ENCODE data around the gene RXRA.

GRCh38 chr9:134345737-134346136 lies 19.5 kb downstream of the RXRA start:
- no peak for TF ChIP-seq CTCF (IDR thresholded peaks at IDR 0.05)
- TF ChIP-seq POLR2A (IDR thresholded peaks at IDR 0.05): no peak

Data from adrenal gland (tissue), 5 donors.